H1 (cell line): ENCODE measurements around the gene SLC17A4. TPM values are rescaled to one million over a fixed set of nuclear protein-coding genes. Genes with fewer than 3 reads are reported as not detected.

Source experiments
- ATF2 ChIP-seq: IDR thresholded peaks from 2 replicates; pipeline ENCODE4 v1.6.1; 2012; ENCODE audit warnings: low read length, inconsistent platforms
- BCL11A ChIP-seq, 2 experiments: IDR thresholded peaks; one replicate each; pipeline ENCODE4 v1.6.1; 2011; ENCODE audit warnings: low read depth in 2 of 2, low read length in 2 of 2, mild to moderate bottlenecking in 2 of 2
- MAX ChIP-seq: IDR thresholded peaks from 2 replicates; pipeline ENCODE4 v1.6.1; 2012; ENCODE audit warnings: inconsistent platforms
- SIN3A ChIP-seq, 2 experiments: IDR thresholded peaks in 1 of 2; conservative IDR thresholded peaks in 1 of 2; 2 replicates each; pipeline ENCODE4 v1.6.1; 2011 to 2012; ENCODE audit warnings: low read length in 2 of 2, improper control_type of control experiment in 1 of 2, low read depth in 1 of 2, mild to moderate bottlenecking in 1 of 2
- polyA plus RNA-seq, 7 experiments: library from polyadenylated mRNA; depleted of rRNA in 3 of 7; stranded (reverse) in 5 of 7; unstranded in 2 of 7; fragments of >200 nt in 5 of 7; fragments of 200-250 nt in 2 of 7; gene quantifications; 1 replicate in 5 of 7; 2 replicates in 1 of 7; 4 replicates in 1 of 7; pipeline versions ENCODE4 v1.2.1 to v1.2.3, GENCODE V29; 2011 to 2013; ENCODE audit warnings: missing spikeins in 2 of 7, mixed read lengths in 2 of 7
- total RNA-seq: library from RNA; stranded (reverse); fragmentation: NEBNext Ultra II Directional; extraction: Animal tissue kit (Norgen Biotek cat#: 25700); gene quantifications from 2 replicates; pipeline ENCODE4 v1.2.1, GENCODE V29; 2021

Gene SLC17A4
- total and polyA plus RNA-seq, 2 of the 8 experiments (the other 6 are each of a cell fraction or from before 2014, with no cell fraction given): not detected

GRCh38 chr6:25789475-25789874 lies 34.9 kb downstream of the SLC17A4 start (continued):
- no peak for TF ChIP-seq MAX
- no peak for TF ChIP-seq BCL11A (IDR thresholded peaks at IDR 0.05; ENCODE audit: low read depth in 2 of 2, low read length in 2 of 2)
- TF ChIP-seq ATF2: no peak
- TF ChIP-seq SIN3A (conservative IDR thresholded peaks at IDR 0.05 in 1 of 2, IDR thresholded peaks at IDR 0.05 in 1 of 2; ENCODE audit: low read depth in 1 of 2, low read length in 2 of 2): no peak
